Measurements from ENCODE around the gene MRGPRG. TPM values are rescaled to one million over a fixed set of nuclear protein-coding genes. Genes with fewer than 3 reads are reported as not detected.
"Not testable (repeated sequence)": the region's sequence is repeated elsewhere in the genome, so short reads cannot be mapped to it uniquely, and the experiment has no call there.

The MRGPRG gene
- total RNA-seq, 1 experiment from 2014 or later: not detected

GRCh38 chr11:3170756-3171650 is 47.6 kb downstream of the MRGPRG start:
- no peak for DNase-seq
- no TSS peak for BruUV-seq (replicated peaks)
- H3K9me3 ChIP-seq (ENCODE audit: insufficient read depth, low read depth): no peaks in the 10 kb centered on the region
- H3K4me2 ChIP-seq: no peak overlapping the region
- ChIA-PET POLR2A (ENCODE audit: unreplicated experiment) (no interaction called here), CTCF (no interaction called here)
- no peaks in the 10 kb centered on the region for H3K9me2 ChIP-seq (ENCODE audit: insufficient read depth)
- no peak for TF ChIP-seq EZH2 (IDR thresholded peaks at IDR 0.05; ENCODE audit: low read depth)
- TF ChIP-seq, protein P1, sequence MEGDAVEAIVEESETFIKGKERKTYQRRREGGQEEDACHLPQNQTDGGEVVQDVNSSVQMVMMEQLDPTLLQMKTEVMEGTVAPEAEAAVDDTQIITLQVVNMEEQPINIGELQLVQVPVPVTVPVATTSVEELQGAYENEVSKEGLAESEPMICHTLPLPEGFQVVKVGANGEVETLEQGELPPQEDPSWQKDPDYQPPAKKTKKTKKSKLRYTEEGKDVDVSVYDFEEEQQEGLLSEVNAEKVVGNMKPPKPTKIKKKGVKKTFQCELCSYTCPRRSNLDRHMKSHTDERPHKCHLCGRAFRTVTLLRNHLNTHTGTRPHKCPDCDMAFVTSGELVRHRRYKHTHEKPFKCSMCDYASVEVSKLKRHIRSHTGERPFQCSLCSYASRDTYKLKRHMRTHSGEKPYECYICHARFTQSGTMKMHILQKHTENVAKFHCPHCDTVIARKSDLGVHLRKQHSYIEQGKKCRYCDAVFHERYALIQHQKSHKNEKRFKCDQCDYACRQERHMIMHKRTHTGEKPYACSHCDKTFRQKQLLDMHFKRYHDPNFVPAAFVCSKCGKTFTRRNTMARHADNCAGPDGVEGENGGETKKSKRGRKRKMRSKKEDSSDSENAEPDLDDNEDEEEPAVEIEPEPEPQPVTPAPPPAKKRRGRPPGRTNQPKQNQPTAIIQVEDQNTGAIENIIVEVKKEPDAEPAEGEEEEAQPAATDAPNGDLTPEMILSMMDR (conservative IDR thresholded peaks at IDR 0.05): no peak
- H3K79me2 ChIP-seq (ENCODE audit: low read depth): no peaks in the 10 kb centered on the region
- H3K27me3 ChIP-seq (ENCODE audit: insufficient read depth, low read depth): peaks cover 51% of the 10 kb centered on the region
- no peaks in the 10 kb centered on the region for H3K36me3 ChIP-seq (ENCODE audit: low read depth)
- no peak overlapping the region for H3K4me3 ChIP-seq
- H2AFZ ChIP-seq: no peak overlapping the region
- no peak overlapping the region for H3K27ac ChIP-seq
- H3K4me1 ChIP-seq (replicated peaks; ENCODE audit: insufficient read depth): no peaks in the 10 kb centered on the region
- no peaks in the 10 kb centered on the region for H4K20me1 ChIP-seq (ENCODE audit: insufficient read depth)
- H3F3A ChIP-seq (ENCODE audit: insufficient read depth, low read depth): no peaks in the 10 kb centered on the region
- intact Hi-C loops (cut with micrococcal nuclease; ENCODE audit: unreplicated experiment): no loop called here

DNA sequence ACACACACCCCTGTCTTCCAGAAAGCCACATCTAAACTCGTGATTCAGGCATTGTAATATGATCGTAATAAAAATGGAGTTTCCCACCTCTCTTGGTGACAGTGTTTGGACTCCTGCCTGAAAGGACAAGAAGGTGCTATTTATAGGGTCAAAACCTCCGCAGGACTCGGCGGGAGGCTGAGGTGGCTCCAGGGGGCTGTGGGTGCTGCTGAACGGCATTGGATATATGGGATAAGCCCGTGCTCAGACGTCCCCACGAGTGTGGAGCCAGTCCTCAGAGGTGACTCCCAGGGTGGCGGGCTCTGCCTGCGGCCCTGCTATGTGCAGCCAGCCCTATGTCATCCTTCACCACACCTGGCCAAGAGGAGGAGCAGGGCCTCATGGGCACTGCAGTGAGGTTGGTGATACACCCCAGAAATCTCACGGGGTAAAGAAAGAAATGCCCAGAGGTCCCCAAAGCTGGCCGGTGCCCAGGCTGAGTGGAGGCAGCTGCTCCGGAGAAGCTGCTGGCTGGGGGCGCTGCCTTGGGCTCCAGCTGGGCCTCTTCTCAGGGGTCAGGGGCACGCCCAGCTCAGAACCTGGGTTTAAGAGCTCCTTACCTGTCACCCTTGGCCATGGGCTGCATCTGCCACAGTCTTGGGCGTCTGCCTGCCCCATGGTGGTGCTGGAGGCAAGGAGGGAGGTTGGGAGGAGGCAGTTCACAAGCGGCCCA is 48.4 kb downstream of the MRGPRG start:
- no peak overlapping the region for H3K4me3 ChIP-seq
- no peaks in the 10 kb centered on the region for H3K9me3 ChIP-seq (ENCODE audit: insufficient read depth, low read depth)
- BruUV-seq (replicated peaks): no TSS peak
- no peak overlapping the region for H2AFZ ChIP-seq
- H3K4me2 ChIP-seq: no peak overlapping the region
- CTCF ChIA-PET: interaction anchor here (0.5 kb wide), 1 partner anchor 800 kb away, joined by 4 read pairs; no protein-coding TSS in a partner anchor
- H3F3A ChIP-seq (ENCODE audit: insufficient read depth, low read depth): no peaks in the 10 kb centered on the region
- no peaks in the 10 kb centered on the region for H3K9me2 ChIP-seq (ENCODE audit: insufficient read depth)
- H3K27ac ChIP-seq: no peak overlapping the region
- H4K20me1 ChIP-seq (ENCODE audit: insufficient read depth): no peaks in the 10 kb centered on the region
- DNase-seq: no peak
- peaks cover 57% of the 10 kb centered on the region for H3K27me3 ChIP-seq (ENCODE audit: insufficient read depth, low read depth)
- no peaks in the 10 kb centered on the region for H3K79me2 ChIP-seq (ENCODE audit: low read depth)
- no peaks in the 10 kb centered on the region for H3K36me3 ChIP-seq (ENCODE audit: low read depth)
- no peaks in the 10 kb centered on the region for H3K4me1 ChIP-seq (replicated peaks; ENCODE audit: insufficient read depth)
- intact Hi-C loops (cut with micrococcal nuclease; ENCODE audit: unreplicated experiment): no loop called here
- TF ChIP-seq, protein P1 (conservative IDR thresholded peaks at IDR 0.05): no peak
- no peak for TF ChIP-seq EZH2 (IDR thresholded peaks at IDR 0.05; ENCODE audit: low read depth)
- POLR2A ChIA-PET (ENCODE audit: unreplicated experiment): no interaction called here

DNA sequence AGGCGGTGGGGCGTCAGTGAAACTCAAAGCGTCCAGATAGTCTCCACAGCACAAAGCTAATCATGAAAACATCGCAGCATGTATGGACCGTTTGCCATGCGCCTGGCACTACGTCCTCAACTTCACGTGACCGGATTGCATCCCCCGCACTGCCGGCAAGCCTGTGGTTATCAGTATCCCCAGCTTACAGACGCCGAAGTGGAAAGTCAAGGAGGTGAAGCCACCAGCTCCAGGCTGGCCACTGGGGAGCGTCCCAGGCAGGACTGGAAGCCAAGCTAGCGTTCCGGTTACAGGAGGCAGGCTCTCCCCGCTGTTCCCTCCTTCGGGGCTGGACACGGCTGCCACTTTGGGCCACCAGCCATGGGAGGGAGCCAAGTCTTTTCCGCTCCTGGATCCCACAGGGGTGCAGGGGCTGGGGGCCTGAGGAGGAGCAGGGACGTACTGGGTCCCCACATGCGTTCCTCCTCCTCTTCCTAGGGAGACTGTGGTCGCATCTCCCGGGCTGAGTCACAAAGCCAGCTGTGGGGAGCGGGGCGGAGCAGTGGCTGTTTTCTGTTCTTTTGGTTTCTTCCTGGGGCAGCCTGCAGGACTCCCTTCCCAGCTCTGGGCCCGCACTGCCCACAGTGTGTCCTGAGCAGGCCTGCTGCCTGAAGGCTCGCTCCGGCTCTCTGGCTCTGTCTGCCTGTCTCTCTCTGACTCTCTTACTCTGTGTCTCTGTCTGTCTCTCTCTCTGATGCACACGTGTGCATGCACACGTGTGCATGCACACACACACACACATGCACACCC is 49.2 kb downstream of the MRGPRG start:
- Histone ChIP-seq H2AFZ (no peak overlapping the region), H3F3A (ENCODE audit: insufficient read depth, low read depth) (no peaks in the 10 kb centered on the region), H3K79me2 (ENCODE audit: low read depth) (no peaks in the 10 kb centered on the region), H3K4me1 (replicated peaks; ENCODE audit: insufficient read depth) (no peaks in the 10 kb centered on the region), H4K20me1 (ENCODE audit: insufficient read depth) (no peaks in the 10 kb centered on the region), H3K36me3 (ENCODE audit: low read depth) (no peaks in the 10 kb centered on the region), H3K4me2 (no peak overlapping the region), H3K9me2 (ENCODE audit: insufficient read depth) (no peaks in the 10 kb centered on the region), H3K9me3 (ENCODE audit: insufficient read depth, low read depth) (no peaks in the 10 kb centered on the region), H3K27me3 (ENCODE audit: insufficient read depth, low read depth) (peaks cover 59% of the 10 kb centered on the region), H3K27ac (no peak overlapping the region), H3K4me3 (no peak overlapping the region)
- intact Hi-C loops (cut with micrococcal nuclease; ENCODE audit: unreplicated experiment): no loop called here
- POLR2A ChIA-PET (ENCODE audit: unreplicated experiment): interaction anchor here (0.7 kb wide), 1 partner anchor 92 kb away, joined by 8 read pairs; no protein-coding TSS in a partner anchor
- BruUV-seq (replicated peaks): no TSS peak
- CTCF ChIA-PET: no interaction called here
- DNase-seq: peak in 1 of 2 experiments; percentile 31
- TF ChIP-seq EZH2 (IDR thresholded peaks at IDR 0.05; ENCODE audit: low read depth): no peak
- TF ChIP-seq, protein P1 (conservative IDR thresholded peaks at IDR 0.05): no peak

DNA sequence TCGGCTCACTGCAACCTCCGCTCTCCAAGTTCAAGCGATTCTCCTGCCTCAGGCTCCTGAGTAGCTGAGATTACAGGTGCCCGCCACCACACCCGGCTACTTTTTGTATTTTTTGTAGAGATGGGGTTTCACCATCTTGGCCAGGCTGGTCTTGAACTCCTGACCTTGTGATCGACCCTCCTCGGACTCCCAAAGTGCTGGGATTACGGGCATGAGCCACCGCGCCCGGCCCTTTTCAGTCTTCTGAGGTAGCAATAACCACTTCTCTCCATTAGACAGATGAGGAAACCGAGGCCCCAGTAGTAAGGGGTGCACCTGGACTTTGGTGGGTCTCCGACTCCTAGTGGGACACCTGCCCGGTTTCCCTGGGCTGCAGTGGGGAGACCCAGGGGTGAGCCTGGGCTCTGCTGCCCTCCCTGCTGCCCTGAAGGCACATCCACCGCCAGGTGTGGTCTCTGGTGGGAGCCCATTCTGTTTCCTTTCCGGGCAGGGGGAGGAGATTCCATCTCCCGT is 49.8 kb downstream of the MRGPRG start:
- BruUV-seq (replicated peaks); H3K36me3 ChIP-seq (ENCODE audit: low read depth); H3K27ac ChIP-seq; H3K9me3 ChIP-seq (ENCODE audit: insufficient read depth, low read depth); CTCF ChIA-PET; H3K4me3 ChIP-seq; H3F3A ChIP-seq (ENCODE audit: insufficient read depth, low read depth); DNase-seq; H4K20me1 ChIP-seq (ENCODE audit: insufficient read depth); intact Hi-C loops (cut with micrococcal nuclease; ENCODE audit: unreplicated experiment); H3K9me2 ChIP-seq (ENCODE audit: insufficient read depth); H2AFZ ChIP-seq; H3K4me1 ChIP-seq (replicated peaks; ENCODE audit: insufficient read depth); H3K4me2 ChIP-seq; H3K79me2 ChIP-seq (ENCODE audit: low read depth): not testable (repeated sequence)
- peaks cover 66% of the 10 kb centered on the region for H3K27me3 ChIP-seq (ENCODE audit: insufficient read depth, low read depth)
- POLR2A ChIA-PET (ENCODE audit: unreplicated experiment): interaction anchor here (0.7 kb wide), 1 partner anchor 91 kb away, joined by 8 read pairs; no protein-coding TSS in a partner anchor

Data from PC-9 (cell line).